GM19328 (cell line): ENCODE measurements around the gene P3H4.
"Not testable (repeated sequence)": the region's sequence is repeated elsewhere in the genome, so short reads cannot be mapped to it uniquely, and the experiment has no call there.

Experiments
- ATAC-seq: cut with Tn5 transposase; IDR thresholded peaks from one replicate; pipeline ENCODE4 v1.9.1; 2021; ENCODE audit warnings: mild to moderate bottlenecking, moderate library complexity; ENCODE audit not compliant: unreplicated experiment

The P3H4 gene

DNA sequence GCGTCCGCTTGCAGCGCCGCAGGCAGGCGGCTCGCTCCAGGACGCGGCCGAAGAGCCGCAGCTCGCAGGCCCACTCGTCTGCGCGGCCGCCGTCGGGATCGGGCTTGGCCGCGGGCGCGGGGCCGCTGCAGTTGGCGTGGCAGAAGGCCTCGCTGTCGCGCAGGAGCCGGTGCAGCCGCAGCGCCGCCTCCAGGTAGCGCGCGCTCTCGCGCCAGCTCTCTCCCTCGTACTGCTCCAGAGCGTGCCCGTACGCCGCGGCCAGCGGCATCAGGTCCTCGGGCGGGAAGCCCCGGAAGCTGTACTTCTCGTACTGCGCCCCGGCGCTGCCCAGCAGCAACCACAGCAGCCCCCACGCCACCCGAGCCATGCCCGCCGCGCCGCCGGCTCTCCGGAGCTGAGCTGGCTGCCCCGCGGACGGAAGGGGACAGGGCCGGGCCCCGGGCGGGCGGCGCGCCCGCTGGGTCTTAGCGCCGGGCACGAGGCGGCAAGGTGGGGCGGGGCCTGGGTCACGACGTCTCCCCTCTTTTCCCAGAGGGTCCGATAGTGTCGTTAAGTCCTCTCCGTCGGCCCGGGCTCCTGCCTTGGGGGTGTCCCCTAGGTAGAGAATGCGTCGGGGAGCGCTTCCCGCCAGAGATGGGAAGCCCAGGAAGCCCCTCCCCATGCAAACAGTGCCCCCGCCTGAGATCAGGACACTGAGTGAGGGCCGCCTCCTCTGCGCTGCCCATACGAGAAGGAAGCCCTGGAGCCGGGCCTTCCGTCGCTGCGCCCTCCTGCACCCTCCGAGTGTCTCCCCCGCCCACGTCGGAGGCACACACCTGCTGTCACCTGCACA is at the start of gene P3H4:
Gene P3H4, minus strand, starts transcription at position 401 of the 832 bp plus-strand sequence. Its CDS starts 34 bp downstream, at position 367.
- no peak for ATAC-seq

DNA sequence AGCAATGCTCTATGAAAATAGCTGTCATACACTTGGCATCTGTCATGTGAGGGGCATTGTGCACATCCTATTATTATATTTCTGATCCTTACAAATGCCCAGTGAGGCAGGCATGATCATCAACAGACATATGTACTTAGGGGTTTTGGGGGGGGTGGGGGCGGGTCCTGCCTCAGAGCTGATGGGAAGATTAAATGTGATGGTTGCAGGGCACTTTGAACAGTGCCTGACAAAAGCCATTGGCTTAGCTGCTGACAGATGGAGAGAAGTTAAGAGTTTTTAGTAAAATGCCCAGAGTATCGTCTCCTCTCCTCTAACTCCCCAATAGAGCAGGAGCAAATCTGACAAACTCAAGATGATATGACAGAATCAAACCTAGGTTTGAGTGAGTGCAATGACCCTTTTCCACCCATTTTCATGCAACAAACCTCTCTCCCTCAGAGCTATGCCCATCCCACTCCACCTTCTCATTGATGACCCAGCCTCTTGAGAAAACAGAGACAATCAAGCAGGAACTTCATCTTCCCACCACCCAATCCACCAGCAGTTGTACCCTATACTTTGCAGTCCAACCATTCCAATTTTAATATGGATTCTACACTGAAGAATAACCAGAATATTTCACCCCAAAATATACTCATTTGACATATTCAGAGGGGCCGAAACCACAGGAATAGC is 48.6 kb upstream of the P3H4 start:
- no peak for ATAC-seq

GRCh38 chr17:41851382-41851781 is 39.6 kb upstream of the P3H4 start:
- not testable (repeated sequence) for ATAC-seq

DNA sequence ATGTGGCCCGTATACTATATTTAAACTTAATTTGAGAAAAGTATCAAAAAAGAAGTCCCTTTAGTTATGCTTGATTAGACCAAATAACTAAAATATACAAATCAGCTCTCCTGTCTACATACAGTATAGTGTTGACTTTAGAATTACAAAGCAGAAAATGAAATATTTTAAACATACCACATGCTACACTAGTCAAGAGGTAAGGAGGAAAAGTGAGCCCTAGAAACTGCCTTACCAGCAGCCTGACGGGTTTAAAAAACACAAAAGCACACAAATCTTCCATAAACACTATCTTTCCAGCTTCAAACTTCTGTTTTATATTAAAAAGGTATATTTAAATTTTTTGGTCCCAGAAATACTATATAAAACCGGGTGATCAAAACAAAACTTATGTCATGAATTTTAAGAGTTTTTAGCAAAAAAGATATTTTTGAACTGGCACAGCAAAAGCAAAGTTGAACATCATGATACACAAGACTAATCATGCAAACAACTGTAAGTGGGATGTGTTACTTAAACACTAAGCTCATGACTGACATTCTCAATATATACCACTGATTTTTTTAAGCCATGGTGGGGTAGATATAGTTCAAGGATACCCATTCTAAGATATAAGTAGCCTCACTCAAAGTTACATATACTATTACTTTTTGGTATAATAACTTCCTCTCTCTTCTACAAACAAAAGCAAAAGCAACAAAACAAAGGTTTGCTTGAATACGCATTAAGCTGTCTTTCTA is 37.7 kb upstream of the P3H4 start:
- ATAC-seq, result no peak

- no peak for ATAC-seq
These were observed 37.0 kb upstream of the P3H4 start for GRCh38 chr17:41848788-41849187.

- ATAC-seq, result no peak
These were observed 33.2 kb upstream of the P3H4 start for GRCh38 chr17:41844971-41845370.

- ATAC-seq, result not testable (repeated sequence)
These were observed 29.0 kb upstream of the P3H4 start for GRCh38 chr17:41840781-41841180.

DNA sequence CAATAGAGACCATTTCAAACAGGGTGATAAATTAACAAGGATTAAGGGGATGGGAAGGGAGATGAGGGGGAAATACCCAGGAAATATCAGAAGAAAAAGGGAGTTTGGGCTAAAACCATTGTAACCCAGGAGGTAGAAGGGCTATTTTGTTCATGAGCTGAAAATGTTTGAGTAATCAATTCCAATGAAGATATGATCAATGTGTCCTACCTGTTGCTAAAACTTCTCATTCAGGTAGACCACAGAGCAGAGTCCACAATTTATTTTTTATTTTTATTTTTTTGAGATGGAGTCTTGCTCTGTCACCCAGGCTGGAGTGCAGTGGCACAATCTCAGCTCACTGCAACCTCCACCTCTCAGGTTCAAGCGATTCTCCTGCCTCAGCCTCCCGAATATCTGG is 27.7 kb upstream of the P3H4 start:
- not testable (repeated sequence) for ATAC-seq

GRCh38 chr17:41837761-41838538 is 26.2 kb upstream of the P3H4 start, which contains the start of gene KLHL10:
TSS of gene KLHL10 (plus strand) at chr17:41837825. CDS start at chr17:41837933, 108 bp downstream.
- no peak for ATAC-seq

GRCh38 chr17:41836550-41837196 is 24.9 kb upstream of the P3H4 start:
- ATAC-seq, result no peak

- ATAC-seq, result no peak
These were observed 24.2 kb upstream of the P3H4 start, which contains the start of gene NT5C3B for GRCh38 chr17:41835800-41836549. TSS of gene NT5C3B (minus strand) at chr17:41836232. CDS start at chr17:41836193, 39 bp downstream.

DNA sequence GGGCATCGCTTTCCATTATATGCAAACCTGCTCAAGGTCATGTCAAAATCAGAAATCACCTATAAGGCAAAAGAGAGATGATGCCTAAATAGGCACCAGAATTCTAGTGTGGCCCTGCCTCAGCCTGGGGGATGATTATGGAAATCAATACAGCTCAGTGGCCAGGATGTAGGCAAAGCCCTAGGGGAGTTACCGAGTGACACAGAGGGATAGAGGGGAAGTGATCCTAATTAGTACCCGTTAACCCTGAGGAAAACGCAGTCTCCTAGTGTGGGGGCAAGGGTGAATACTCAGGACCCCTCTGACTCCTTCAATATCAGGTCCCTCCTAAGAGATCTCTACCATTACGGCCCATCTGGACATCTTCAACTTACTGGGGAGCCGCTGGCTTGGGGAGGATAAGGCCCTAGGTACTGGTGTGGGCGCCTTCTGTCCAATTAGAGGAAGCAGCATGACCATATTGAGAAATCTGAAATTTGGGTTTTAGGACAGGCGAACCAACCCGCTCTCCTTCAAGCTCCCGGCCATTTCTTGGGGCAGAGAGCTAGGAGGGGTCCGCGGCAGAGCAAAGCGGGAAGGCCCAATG is 23.6 kb upstream of the P3H4 start:
- no peak for ATAC-seq

DNA sequence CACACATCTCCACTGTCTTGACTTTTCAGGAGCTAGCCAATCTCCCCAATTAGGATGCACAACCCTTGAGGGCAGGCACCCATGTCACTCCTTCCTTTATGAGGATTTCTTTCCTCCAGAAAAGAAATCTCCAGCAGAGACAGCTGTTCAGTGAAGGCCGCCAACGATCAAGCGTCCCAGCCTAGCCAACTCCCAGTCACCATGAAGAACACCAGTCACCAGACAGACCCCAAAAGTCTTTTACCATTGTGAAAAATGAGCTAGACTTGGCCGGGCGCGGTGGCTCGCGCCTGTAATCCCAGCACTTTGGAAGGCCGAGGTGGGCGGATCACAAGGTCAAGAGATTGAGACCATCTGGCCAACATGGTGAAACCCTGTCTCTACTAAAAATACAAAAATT is 18.2 kb upstream of the P3H4 start:
- not testable (repeated sequence) for ATAC-seq

DNA sequence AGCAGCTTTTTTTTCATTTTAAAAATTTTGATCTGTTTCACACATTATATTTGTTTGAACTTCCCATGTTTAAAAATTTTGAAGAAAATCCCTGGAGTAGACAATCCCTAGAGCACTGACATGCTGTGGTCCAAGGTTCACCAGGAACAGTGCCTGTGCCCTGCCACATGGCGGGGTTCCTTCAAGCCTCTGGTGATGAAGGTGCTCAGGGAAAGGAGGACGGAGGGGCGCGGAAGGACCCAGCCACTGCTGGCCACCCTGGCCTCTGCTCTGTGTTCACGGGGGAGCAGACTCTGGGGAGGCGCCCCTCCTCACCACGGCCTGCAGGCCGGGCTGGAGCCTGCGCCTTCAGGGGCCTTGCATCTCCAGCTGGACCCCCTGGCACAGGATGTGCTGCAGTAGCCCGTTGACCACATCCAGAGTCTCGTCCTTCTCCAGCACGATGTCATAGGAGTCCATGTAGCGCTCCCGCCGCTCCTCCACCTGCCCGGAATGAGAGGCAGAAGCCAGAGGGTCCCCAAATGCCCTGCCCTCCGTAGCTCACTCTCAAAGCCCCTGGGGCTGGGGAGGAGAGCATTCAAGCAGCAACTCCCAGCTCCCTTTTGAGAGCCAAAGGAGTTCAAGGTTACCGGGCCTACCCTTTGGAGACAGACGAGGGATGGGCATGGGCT is 13.6 kb upstream of the P3H4 start:
- ATAC-seq, result no peak

GRCh38 chr17:41824086-41824485 is 12.3 kb upstream of the P3H4 start:
- no peak for ATAC-seq

DNA sequence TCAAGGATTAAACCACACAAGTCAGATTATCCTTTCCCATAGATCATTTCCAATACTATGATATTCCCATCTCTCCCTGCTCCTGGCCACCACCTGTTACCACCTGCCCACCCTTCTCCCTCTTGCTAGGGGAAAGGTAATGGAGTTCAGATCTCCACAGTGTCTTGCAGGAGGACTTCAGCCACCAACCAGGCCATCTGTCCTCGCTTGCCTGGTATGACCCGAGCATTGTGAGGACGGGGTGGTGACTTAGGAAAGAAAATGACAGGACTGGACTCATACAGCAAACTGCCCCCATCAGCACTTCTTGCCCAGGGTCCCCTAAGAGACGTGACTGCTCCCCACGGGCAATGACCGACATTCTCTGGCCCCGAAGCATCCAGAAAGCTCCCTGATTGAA is 11.8 kb upstream of the P3H4 start:
- no peak for ATAC-seq

DNA sequence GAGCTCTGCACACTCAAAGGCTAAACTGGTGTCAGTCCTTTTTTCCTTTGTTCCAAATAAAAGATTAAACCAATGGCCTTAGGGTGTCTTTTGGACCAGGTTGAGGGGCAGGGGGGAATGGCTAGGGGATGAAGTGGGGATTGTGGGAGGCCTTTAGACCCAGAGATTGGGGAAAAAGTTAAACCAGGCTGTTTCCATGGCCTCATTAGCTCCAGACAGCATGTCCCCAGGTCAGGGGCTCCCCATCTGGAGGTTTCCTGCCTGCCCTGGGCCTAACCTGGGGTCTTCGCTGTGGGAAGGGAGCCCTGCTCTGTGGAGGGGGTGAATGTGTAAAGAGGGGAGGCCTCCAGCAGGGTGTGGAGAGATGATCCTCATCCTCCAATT is 11.4 kb upstream of the P3H4 start:
- no peak for ATAC-seq
